Measurements from ENCODE around the gene ZNF668. TPM values are rescaled to one million over a fixed set of nuclear protein-coding genes. Genes with fewer than 3 reads are reported as not detected.
"Not testable (repeated sequence)": the region's sequence is repeated elsewhere in the genome, so short reads cannot be mapped to it uniquely, and the experiment has no call there.

The ZNF668 gene
- polyA plus RNA-seq, 1 of the 3 experiments (the other 2 are of a cell fraction): 13.6 TPM

DNA sequence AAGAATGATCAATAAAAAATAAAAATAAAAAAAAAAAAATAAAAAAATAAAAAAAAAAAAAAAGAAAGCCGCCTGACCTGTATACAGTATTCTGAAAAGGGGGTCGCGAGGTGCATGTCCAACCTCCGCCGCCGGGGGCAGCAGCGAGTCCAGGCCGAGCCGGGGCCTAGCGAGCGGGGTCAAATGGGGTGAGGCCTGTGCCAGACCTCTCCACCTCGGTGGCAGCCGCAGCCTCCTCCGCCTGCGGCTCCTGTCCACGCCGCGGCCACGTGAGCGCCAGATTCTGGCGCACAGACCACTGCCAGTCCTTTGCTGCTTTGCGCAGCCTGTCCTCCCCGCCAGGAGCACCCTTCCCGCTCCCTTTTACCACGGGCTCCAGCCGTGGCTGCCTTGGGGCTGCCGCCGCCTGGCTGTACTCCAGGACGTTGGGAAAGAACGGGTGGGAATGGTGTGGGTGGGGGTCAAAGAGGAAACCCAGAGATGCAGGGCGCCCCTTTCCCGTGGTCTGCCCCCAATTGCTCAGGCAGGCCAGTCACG lies 31.7 kb upstream of the ZNF668 start:
- Histone ChIP-seq H3K4me2 (no peak overlapping the region), H2AFZ (ENCODE audit: low read depth) (peak overlapping the region; percentile 93), H3K79me2 (ENCODE audit: insufficient read depth) (peaks cover 23% of the 10 kb centered on the region), H3K4me3 (ENCODE audit: low read depth in 2 of 2, low read length in 1 of 2) (no peak overlapping the region), H3K9ac (peak overlapping the region; percentile 41; the same call in 1 of the 2 replicates), H4K20me1 (ENCODE audit: insufficient read depth) (no peaks in the 10 kb centered on the region), H3K9me2 (no peaks in the 10 kb centered on the region), H3K27ac (ENCODE audit: low read depth in 2 of 2, low read length in 1 of 2) (peak overlapping the region; percentile 51 to 91; a peak in 3 of 4 replicates), H3K9me3 (no peaks in the 10 kb centered on the region), H3K27me3 (ENCODE audit: insufficient read depth) (no peaks in the 10 kb centered on the region), H3K36me3 (replicated peaks in 1 of 2; ENCODE audit: control insufficient read depth in 1 of 2, insufficient read depth in 2 of 2, low read length in 1 of 2) (peaks cover 14 to 15% of the 10 kb centered on the region in 2 experiments), H3F3A (replicated peaks; ENCODE audit: insufficient read depth) (no peaks in the 10 kb centered on the region), H3K4me1 (ENCODE audit: control insufficient read depth in 1 of 2, insufficient read depth in 2 of 2, low read depth in 1 of 2, low read length in 1 of 2) (peaks cover 8 to 25% of the 10 kb centered on the region in 2 experiments; a peak in 2 of 4 replicates)
- WGBS (ENCODE audit: low lambda C conversion rate): 20% methylated on average over 16 of the region's 33 CpGs
- POLR2A ChIA-PET: no interaction called here
- CTCF ChIA-PET: no interaction called here
- DNase-seq: peak; percentile 96
- TF ChIP-seq FOSL2 (IDR thresholded peaks at IDR 0.05; ENCODE audit: borderline replicate concordance, low read depth): no peak
- TF ChIP-seq SMC3 (IDR thresholded peaks at IDR 0.05; ENCODE audit: low read depth, low read length): no peak; the same call in 1 of the 2 replicates
- peak; percentile 50 for TF ChIP-seq RAD21 (IDR thresholded peaks at IDR 0.05; ENCODE audit: low read length)
- no peak for TF ChIP-seq RFX5 (IDR thresholded peaks at IDR 0.05; ENCODE audit: low read length)
- TF ChIP-seq FOXM1 (IDR thresholded peaks at IDR 0.05; ENCODE audit: low read depth): no peak
- TF ChIP-seq, protein P1, sequence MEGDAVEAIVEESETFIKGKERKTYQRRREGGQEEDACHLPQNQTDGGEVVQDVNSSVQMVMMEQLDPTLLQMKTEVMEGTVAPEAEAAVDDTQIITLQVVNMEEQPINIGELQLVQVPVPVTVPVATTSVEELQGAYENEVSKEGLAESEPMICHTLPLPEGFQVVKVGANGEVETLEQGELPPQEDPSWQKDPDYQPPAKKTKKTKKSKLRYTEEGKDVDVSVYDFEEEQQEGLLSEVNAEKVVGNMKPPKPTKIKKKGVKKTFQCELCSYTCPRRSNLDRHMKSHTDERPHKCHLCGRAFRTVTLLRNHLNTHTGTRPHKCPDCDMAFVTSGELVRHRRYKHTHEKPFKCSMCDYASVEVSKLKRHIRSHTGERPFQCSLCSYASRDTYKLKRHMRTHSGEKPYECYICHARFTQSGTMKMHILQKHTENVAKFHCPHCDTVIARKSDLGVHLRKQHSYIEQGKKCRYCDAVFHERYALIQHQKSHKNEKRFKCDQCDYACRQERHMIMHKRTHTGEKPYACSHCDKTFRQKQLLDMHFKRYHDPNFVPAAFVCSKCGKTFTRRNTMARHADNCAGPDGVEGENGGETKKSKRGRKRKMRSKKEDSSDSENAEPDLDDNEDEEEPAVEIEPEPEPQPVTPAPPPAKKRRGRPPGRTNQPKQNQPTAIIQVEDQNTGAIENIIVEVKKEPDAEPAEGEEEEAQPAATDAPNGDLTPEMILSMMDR (IDR thresholded peaks at IDR 0.05): peak; percentile 73
- 0 out of 2 replicates have a peak, but pooled peaks have one; percentile 16 for TF ChIP-seq TAF1 (IDR thresholded peaks at IDR 0.05; ENCODE audit: borderline replicate concordance, low read depth, low read length)
- peak; percentile 36; the same call in 1 of the 2 replicates for TF ChIP-seq SIN3A (IDR thresholded peaks at IDR 0.05; ENCODE audit: borderline replicate concordance, low read depth, low read length)
- peak; percentile 95 for TF ChIP-seq MXI1 (IDR thresholded peaks at IDR 0.05; ENCODE audit: low read depth, low read length)
- TF ChIP-seq EP300 (IDR thresholded peaks at IDR 0.05; ENCODE audit: borderline replicate concordance in 1 of 2, low read depth in 1 of 2, low read length in 1 of 2): peak in 1 of 2 experiments; percentile 60; a peak in 2 of 4 replicates
- no peak for TF ChIP-seq GATA2 (CRISPR knock-in tag; IDR thresholded peaks at IDR 0.05)
- TF ChIP-seq RXRA (IDR thresholded peaks at IDR 0.05; ENCODE audit: borderline replicate concordance, low read depth): peak; percentile 92
- TF ChIP-seq, protein P2, sequence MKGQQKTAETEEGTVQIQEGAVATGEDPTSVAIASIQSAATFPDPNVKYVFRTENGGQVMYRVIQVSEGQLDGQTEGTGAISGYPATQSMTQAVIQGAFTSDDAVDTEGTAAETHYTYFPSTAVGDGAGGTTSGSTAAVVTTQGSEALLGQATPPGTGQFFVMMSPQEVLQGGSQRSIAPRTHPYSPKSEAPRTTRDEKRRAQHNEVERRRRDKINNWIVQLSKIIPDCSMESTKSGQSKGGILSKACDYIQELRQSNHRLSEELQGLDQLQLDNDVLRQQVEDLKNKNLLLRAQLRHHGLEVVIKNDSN (IDR thresholded peaks at IDR 0.05; ENCODE audit: borderline replicate concordance, low read depth): peak; percentile 44; the same call in 1 of the 2 replicates

DNA sequence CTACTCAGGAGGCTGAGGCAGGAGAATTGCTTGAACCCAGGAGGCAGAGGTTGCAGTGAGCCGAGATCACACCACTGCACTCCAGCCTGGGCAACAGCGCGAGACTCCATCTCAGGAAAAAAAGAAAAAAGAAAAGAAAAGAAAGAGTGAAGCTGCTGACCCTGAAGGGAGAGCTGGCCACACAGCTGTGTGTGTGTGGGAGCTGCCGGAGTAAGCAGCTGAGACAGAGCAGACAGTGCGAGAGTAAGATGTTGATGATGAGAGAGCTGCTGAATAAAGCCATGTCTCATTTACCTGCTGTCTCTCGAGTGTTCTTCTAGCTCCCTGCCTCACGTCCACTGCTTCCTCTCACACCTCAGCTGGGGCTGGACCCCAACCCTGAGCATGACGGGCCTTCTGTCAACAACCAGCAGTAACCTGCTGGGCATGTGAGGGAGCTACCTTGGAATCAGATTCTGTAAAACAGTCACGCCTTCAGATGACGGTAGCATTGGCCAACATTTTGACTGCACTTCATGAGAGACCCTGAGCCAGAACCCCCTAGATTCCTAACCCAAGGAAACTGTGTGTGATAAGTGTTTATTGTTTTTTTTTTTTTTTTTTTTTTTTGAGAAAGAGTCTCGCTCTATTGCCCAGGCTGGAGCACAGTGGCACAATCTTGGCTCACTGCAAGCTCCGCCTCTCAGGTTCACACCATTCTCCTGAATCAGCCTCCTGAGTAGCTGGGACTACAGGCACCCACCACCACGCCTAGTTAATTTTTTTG lies 27.0 kb upstream of the ZNF668 start:
- POLR2A ChIA-PET: interaction anchor here (1.5 kb wide), 1 partner anchor 16 kb away, joined by 5 read pairs; the partner anchor contains the start of gene KAT8
- H4K20me1 ChIP-seq (ENCODE audit: insufficient read depth); H3K27ac ChIP-seq (ENCODE audit: low read depth in 2 of 2, low read length in 1 of 2); H3K4me1 ChIP-seq (ENCODE audit: control insufficient read depth in 1 of 2, insufficient read depth in 2 of 2, low read depth in 1 of 2, low read length in 1 of 2); H3K9ac ChIP-seq; H3K9me3 ChIP-seq; H3F3A ChIP-seq (replicated peaks; ENCODE audit: insufficient read depth); H3K4me3 ChIP-seq (ENCODE audit: low read depth in 2 of 2, low read length in 1 of 2); H3K4me2 ChIP-seq; DNase-seq; H3K36me3 ChIP-seq (replicated peaks in 1 of 2; ENCODE audit: control insufficient read depth in 1 of 2, insufficient read depth in 2 of 2, low read length in 1 of 2); H3K27me3 ChIP-seq (ENCODE audit: insufficient read depth); H3K79me2 ChIP-seq (ENCODE audit: insufficient read depth); H3K9me2 ChIP-seq: not testable (repeated sequence)
- CTCF ChIA-PET: interaction anchor here (1.1 to 2.1 kb wide), 3 partner anchors 21 to 116 kb away, joined by 3 to 7 read pairs (median 4); no protein-coding TSS in a partner anchor
- WGBS (ENCODE audit: low lambda C conversion rate): 88% methylated on average over 13 of the region's 13 CpGs
- 0 out of 2 replicates have a peak overlapping the region, but pooled peaks have one; percentile 29 for H2AFZ ChIP-seq (ENCODE audit: low read depth)

Measured in SK-N-SH (cell line).